NOMO-1 treated with dmso at 0.1 percent for 144 hours (cell line): ENCODE measurements around the gene STXBP6.

Source experiments
- DNase-seq: peaks from one replicate; lab custom pipeline; 2025; ENCODE audit not compliant: unreplicated experiment; lab: John Stamatoyannopoulos, UW

STXBP6 gene

DNA sequence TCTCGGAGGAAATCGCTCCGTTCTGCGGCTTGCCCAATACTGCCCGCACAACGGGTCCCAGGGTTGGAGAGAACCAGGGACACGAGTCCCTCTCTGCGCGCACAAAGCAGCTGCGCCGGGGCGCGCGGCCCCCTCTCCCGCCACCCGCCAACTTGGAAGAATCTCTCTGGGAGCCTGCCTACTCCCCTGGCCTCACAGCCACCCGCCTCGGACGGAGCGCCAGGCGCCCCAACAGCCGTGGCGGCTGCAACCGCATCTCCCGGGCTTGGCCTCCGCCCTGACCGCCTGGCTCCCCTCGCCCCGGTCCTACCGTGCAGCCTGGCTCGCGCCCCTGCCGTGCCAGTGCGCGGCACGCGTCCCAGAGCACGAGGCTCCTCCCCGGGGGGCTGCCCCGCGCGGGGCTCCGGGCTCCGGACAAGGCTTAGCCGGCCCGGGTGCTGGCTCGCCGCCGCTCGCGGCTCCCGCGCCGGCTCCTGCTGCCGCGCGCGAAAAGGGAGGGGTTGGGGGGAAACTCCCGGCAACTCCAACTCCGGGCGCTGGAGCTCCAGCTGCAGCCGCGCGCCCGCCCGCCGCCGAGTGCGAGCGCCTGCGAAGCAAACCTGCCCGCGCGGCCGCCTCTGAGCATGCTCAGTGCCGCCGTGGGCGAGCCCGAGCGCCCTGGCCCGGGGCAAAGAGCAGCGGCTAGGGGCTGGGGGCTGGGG, at the start of gene STXBP6:
TSS of gene STXBP6 (minus strand) at position 580 of the 701 bp plus-strand sequence. CDS start 75,329 bp downstream, outside the sequence.
- DNase-seq: no peak

DNA sequence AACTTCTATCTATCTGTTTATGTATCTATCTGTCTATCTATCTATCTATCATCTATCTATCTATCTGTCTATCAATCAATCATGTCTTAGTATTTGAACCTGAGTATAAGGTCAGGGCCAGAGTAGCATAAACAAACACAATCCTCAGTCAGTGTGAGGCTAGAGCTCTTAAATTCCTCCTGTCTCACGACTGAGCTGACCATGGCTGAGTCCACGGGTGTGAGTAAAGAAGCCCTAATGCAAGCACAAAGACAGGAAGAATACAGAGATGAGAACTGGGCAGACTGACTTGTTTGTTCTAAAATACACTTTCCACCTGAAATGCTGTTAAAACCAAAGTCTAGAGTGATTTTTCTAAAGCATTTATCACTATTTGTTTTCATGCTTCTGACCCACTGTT, 47.2 kb upstream of the STXBP6 start:
- DNase-seq: no peak

DNA sequence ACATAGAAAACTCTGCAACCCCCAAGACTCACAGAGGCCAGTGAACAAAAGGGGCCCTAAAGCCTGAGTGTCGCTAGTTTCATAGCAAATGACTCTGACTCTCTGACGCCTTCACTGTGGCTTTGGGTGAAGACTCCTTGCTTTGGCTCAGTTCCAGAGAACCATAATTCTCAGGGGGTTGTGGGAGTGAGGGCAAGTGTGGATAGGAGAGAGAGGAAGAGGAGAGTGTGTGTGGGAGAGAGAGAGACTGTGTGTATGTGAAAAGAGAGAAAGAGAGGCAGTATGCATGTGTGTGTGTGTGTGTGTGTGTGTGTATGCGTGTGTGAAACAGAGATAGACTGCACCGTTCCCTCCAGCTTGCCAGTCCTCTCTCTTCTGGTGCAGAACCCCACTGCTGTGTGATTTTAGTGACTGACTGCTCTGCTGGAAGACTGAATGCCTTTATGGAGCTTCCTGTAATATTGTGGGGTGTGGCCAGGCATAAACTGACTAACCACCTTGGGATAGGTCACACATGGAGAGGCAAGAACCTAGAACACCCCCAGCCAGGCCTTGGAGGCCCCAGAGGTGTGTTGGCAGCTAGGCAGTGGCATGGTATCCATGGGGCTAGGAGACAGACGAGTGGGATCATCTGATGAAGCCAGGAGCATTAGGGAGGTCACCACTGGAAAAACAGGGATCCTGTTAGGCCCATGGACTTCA, 45.9 kb upstream of the STXBP6 start:
- DNase-seq: no peak

DNA sequence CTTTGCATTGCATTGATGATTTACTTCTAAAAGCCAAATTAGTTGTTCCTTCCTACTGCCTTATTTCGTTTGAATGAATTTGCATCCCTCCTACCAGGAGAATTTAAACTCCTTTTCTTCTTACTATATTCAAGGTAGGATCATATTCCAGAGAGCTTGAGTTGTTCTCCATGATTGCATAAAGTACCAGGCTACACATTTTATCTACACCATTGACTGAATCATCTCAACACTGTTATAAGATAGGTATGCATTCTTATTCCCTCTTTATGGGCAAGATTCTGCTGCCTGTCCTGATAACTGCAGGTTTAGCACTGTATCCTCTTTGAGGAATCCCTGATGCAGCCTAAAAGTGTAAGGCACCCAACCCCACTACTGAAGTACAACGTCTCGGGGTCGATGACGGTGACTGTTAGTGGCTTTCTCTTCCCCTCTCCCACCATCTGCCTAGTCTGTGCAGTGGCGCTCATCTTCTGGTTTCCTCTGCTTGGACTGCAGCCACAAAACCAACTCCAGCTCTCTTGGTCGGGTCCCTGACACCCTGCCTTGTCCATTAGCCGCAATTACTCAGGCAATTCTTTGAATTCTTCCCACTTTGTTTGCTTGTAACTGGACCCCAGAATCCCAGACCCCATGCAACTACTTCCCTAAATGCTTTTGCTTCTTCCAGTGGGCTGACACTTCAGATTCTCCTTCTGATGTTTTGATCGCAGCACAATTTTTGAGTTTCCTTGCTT, 44.4 kb upstream of the STXBP6 start:
- no peak for DNase-seq

DNA sequence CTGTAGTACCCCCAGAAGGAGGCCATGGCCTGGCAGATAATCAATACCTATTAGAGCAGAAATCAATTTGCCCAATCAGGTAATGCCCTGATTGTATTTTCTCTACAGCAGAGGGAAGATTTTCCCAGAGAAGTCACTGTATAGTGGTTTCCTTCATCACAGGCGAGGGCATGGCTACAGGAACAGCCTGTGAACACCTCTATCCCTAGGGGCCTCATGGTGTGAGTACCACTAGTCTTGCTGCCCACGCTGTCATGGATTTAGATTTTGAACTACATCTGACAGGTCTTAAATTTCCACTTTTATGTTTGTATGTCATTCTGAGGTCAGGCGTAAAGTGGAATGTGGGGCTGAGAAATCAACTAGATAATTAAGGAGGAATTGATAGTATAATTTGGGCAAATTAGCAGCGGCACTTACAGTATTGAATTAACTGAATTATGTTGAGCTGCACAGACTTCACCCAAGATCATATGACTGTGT, 42.4 kb upstream of the STXBP6 start:
- DNase-seq: no peak

DNA sequence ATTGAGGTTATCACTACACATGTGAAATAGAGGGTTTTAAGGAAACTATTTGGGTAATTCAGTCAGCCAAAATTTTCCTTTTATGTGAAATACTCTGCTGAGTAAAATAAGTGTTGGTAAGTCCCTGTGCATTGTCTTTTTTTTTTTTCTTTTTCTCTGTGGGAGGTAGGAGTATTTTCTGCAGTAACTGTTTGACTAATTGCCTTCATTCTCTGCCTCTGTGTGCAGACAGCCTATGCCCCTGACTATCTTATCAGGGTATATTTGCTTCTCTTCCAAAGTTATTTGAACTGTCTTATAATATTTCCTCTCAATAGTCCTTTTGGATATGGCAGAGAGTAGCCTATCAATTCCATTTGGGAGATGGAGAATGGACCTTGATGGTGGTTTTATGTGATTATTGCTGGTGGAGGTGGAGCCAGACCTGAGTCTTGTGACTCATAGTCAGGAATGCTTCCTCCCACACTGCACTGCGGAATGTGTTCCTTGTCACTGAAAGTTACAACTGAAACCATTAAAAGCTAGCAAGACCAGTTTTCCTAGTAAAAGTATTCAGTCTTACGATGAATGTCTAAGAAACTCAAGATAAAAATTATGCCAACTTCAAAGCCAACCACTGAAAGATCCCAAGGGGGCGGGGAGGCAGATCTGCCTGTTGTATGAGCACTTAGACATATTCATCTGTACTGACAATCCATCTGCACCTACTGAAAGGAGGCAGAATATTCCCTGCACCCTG, 40.9 kb upstream of the STXBP6 start:
- no peak for DNase-seq

DNA sequence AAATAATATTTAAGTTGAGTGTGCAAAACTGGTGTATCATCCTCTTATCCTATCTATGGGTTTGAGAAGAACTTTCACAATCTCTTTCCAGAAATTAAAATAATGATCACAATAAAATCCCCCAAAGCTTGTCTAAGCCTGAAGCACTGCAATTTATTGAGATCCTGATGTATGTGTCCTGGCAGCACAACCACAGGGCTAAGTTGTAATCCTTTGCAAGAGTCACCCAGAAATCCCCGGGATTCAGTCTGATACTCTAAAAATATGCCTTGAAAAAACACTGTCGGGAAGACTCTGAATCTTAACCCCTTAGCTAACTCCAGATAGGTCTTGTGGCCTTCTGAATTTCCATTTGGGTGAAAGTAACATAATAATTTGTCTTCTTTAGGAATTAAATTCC, 40.3 kb upstream of the STXBP6 start:
- no peak for DNase-seq

DNA sequence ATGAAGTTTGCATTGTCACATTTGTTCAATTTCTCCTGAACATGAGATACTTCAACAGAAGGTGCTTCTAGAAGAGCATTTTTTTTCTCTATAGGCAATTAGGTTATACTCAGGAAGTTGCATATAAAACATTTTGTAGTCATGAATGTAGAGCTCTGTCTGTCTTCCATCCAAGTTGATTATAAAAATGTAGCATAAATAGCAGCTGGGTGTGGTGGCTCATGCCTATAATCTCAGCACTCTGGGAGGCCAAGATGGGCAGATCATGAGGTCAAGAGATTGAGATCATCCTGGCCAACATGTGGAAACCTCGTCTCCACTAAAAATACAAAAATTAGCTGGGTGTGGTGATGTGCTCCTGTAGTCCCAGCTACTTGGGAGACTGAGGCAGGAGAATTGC, 39.5 kb upstream of the STXBP6 start:
- DNase-seq: no peak

DNA sequence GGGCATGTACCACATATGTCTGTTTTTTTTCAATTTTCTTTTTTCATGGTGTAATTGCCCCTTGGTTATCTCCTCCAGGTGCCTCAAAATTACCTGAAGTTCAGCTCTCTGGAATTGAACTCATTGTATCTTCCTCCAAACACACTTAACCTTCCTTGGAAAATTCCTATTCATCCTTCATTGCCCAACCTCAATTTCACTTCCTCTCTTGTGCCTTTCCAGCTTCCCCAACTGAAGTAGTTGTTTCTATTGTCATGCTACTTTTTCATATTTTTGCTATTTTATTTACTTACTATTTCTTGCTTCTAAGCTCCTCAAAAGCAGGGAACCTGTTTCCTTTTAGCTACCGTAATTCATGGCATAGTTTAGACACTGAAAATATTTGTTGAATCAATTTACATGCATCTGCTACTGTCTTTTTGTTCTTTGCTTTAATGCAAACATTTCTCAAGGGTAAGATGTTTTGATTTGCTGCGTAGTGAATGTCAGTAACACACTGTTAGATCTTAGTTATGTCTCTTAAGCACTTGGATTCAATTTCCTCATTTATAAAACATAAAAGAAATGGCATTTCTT, 37.0 kb upstream of the STXBP6 start:
- DNase-seq: no peak

DNA sequence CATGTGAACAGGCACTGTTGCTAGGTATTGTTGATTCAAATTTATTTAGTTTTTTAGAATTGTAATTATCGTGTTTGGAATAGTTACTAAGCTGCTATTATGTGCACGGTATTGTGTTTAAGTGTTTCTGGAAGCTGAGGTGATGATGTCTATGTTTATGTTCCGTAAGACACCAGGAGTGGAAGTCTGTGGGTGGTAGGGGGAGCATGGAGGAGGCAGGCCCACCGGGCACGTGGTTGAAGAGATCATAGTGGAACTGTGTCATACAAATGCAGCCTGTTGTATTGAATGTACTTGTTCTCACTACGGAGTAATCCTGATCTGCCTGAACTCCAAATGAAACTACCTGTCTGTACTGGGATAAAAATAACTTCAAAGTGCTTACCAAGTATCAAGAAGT, 36.1 kb upstream of the STXBP6 start:
- DNase-seq: no peak

DNA sequence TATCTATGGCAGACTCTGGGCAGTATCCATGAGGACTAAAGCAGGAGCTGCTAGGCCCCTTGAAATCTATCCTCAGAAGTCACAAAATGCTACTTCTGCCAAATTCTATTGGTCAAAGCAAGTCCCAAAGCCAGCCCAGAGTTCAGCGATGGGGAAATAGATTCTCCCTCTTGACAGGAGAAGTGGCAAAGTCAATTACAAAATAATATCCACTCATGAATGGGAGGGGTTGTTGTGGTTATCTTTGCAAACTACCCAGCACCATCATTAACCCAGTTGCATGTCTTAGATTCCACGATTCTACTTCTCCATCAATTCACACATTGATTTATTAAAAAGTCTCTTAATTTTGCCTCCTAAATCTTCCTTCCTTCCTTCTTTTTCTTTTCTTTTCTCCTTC, 30.7 kb upstream of the STXBP6 start:
- no peak for DNase-seq

DNA sequence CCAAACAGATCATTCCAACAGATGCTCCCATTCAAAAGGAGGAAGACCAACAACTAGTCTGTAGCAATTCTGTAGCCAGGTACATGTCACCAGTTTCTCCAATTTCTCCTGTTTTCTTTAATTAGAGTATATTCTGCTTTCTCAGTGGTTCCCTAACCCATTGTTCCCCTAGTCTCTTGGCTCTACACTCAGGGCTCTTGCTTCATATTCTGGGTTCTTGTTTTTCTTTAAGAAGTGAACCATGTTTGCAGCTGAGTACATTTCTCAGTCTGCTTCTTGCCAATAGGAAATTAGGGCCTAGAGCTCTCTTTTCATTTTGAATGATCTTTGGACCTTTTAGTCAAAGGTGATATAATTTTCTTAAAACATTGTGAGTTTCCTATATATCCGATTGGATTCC, 29.4 kb upstream of the STXBP6 start:
- DNase-seq: no peak

DNA sequence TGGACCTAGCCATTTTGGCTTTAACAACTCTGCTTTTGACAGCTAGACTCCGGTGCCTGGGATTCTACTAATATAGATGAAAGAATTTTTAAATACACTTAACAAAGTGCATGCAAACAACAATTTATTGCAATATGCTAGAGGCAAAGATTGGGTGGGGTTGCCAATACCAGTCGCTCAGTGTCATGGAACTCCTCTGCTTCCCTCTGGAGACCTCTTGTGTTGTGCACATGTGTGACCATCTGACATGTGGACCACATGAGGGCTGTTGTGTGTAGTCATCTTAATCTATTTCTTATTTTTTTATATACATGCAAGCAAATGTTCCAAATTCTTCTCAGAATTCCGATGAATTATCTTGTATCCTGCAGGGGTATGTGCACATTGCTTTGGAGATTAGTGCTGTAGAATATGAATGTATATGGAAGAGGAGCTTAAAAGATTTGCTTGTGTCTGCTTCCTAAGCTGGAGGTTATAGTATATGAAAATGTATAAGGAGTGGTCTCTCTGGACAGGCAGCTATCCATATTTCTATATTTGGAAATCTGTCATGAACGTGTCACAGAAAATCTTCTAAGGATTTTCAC, 24.2 kb upstream of the STXBP6 start:
- no peak for DNase-seq

DNA sequence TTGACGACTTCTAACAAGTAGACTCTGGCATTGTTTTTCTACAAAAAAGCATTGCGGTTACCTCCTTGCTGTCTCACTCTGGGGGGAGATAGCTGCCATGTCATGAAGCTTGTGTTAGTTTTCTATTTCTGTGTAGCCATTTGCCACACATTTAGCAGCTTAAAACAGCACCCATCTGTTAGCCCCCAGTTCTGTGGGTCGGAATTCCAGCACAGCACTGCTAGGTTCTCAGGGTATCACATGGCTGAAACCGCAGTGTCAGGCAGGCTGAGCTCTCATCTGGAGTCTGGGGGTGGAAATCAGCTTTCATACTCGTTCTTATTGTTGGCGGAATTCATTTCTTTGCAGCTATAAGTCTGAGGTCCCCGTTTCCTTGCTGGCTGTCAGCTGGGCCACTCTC, 19.9 kb upstream of the STXBP6 start:
- DNase-seq: no peak

DNA sequence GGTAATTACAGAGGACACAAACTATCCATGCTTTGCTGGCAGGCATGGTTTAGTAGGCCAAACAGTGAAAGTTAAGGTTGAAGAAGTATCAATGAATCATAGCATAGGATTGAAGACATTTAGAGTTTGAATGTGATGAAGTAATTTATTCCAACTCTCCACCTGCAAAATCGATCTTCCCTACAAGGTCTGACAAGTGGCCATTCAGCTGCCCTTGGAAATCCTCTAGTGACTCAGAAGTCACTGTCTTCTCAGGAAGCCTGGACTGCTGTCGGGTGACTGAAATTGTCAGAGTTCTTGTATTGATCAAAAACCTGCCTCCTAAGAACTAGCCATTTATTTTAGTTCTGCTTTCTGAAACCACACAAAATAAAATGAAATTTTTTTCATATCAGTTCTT, 17.7 kb upstream of the STXBP6 start:
- DNase-seq: no peak

DNA sequence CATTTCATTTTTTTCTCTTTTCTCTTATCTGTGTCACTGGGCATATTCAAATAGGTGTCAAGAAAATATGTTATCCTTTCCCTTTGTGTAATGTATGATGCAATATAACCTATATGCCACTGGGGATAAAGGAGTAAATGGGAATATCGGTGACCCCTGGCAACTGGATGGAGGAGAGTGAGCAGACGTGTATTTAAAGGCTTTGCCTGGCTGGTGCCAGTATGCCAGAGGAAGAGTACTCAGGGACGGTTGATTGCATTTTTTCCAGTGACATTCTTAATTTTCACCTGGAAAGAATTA, 12.0 kb upstream of the STXBP6 start:
- DNase-seq: no peak

DNA sequence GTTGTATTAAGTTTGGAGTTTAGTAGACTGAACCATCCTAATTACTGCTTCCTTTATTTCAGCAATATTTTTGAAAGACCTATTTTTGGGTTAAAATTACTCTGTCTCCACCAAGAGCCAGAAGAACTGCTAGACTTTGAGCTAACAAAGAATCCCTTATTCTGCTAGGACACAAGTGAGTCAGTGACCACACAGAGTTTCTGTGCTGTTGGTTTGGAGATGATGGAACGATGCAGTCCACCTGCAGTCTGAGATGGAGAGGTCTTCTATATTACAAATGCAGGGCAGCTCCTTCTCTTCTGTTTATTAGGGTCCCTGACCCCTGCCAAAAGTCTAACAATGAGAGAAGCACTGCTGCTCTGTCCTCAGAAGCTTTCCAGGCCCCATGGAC, 6.7 kb upstream of the STXBP6 start:
- no peak for DNase-seq

DNA sequence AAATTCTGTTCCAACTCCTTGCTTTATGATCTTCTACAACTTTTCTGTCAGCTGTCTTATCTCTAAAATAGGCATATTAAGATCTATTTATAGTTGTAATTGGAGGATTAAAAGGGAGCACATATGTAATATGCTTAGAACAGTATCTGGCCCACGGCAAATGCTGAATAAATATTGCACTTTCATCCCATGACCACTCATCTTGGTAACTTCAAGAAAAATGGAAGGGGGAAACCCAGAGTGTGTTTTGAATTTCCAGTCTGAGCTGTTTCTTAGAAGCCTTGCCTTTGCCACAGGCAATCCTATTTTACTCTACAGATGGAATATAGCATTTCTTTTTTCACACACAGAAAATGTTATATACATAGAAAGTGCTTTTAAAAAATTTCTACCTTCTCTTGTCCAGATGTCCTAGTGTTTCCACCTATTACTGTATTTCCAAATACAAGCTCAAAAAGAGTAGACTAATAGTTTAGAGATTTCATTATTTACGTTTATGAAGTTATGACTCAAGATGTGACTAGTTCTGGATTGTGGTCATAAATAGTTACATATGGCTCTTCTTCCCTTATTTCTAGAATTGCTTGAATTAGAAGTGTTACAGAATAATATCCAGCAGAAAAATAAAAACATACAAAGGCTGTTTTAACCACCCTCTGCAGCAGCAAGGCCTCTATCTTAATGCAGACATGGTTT, 6.2 kb upstream of the STXBP6 start:
- DNase-seq: no peak

DNA sequence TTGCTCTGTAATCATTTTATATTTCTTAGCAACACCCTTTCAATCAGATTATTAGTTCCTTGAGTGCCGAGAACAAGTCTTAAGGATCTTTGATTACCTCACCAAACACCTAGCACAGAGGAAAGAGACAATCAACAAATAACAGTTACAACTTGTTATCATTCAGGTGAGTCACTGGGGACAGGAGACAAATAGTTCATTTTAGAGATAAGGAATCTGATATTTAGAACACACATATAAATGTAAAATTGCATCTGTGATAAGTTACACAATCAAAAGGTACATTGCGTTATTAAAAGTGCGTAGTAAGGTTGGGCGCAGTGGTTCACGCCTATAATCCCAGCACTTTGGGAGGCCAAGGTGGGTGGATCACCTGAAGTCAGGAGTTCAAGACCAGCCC, 5.1 kb upstream of the STXBP6 start:
- DNase-seq: no peak

DNA sequence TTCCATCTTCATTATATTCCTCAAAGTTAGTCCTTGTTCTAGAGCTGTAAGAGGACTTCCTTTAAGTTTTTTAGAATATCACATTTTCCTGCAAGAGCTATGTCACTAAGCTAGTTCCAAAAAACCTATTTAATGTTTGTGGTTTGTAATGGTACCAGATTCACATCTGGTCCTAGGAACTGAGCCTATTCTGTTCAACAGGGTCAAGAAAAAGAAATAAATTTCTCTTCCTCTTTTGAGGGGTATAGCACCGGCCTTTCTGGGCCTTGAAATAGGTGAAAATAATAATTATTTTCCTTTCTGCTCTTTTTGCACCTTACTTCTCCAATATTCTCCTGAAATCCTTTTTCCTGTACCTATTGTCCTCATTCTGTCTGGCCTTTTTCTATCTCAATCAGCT, 3.6 kb upstream of the STXBP6 start:
- no peak for DNase-seq
